ENCODE measurements around the gene ZDHHC24. TPM values are rescaled to one million over a fixed set of nuclear protein-coding genes. Genes with fewer than 3 reads are reported as not detected.

ZDHHC24 gene
- total RNA-seq, 1 experiment from 2014 or later = 10.5 TPM

DNA sequence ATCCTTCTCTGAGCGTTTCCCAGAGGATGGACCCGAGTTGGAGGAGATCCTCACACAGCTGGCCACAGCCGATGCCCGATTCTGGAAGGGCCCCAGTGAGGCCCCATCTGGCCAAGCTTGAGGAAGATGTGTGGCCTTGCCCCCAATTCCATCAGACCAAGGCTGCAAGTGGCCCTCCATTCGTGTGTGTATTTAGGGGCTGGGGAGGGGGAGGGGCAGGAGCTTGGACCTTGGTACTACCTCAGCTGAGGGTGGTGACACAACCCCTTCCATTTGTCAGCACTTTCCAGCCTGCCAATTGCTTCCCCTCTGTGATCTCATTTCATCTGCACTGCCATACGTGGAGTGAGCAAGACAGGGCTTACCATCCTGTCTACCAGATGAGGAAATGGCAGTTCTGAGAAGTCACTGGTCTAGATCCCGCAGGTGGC lies 36.7 kb downstream of the ZDHHC24 start:
- no TSS peak for BruUV-seq (replicated peaks)
- CTCF ChIA-PET = interaction anchor here (1.6 kb wide), 1 partner anchor 16 kb away, joined by 4 read pairs; no protein-coding TSS in a partner anchor
- Histone ChIP-seq H3K36me3 (ENCODE audit: control insufficient read depth in 1 of 2, insufficient read depth in 2 of 2, low read length in 2 of 2) (peaks cover 0 to 2% of the 10 kb centered on the region in 2 experiments; a peak in 1 of 4 replicates), H3K27me3 (ENCODE audit: insufficient read depth, low read length) (no peaks in the 10 kb centered on the region), H3K4me1 (ENCODE audit: control insufficient read depth in 1 of 2, insufficient read depth in 2 of 2, low read length in 2 of 2) (peaks cover 5 to 12% of the 10 kb centered on the region in 2 experiments; a peak in 3 of 4 replicates), H3K9me3 (ENCODE audit: control insufficient read depth in 1 of 2, insufficient read depth in 1 of 2, low read depth in 1 of 2, low read length in 2 of 2) (no peaks in the 10 kb centered on the region), H4K20me1 (ENCODE audit: insufficient read depth) (no peaks in the 10 kb centered on the region), H2AFZ (ENCODE audit: low read depth, low read length, poor library complexity, severe bottlenecking) (no peak overlapping the region), H3K4me2 (ENCODE audit: low read length) (no peak overlapping the region), H3K27ac (ENCODE audit: low read depth, low read length) (no peak overlapping the region), H3K9ac (ENCODE audit: low read length) (no peak overlapping the region), H3K9me2 (ENCODE audit: insufficient read depth) (no peaks in the 10 kb centered on the region), H3K79me2 (ENCODE audit: insufficient read depth, low read length) (peaks cover 16% of the 10 kb centered on the region), H3K4me3 (replicated peaks in 1 of 2; ENCODE audit: low read depth in 1 of 2, low read length in 2 of 2) (no peak overlapping the region)
- intact Hi-C loops (cut with micrococcal nuclease) = no loop called here
- no peak for DNase-seq (ENCODE audit: low read depth, low spot score)
- RAD21 ChIA-PET (ENCODE audit: low non-redundant PET in 1 of 2, low total read pairs in 2 of 2, uncharacterized antibody in 2 of 2, unreplicated experiment in 2 of 2) = interaction anchor here in 1 of 2 experiments (0.6 kb wide), 1 partner anchor 262 kb away, joined by 5 read pairs; no protein-coding TSS in a partner anchor
- ATAC-seq = no peak
- POLR2A ChIA-PET = no interaction called here
- TF ChIP-seq EZH2 (IDR thresholded peaks at IDR 0.05) = no peak
- TF ChIP-seq, protein P1, sequence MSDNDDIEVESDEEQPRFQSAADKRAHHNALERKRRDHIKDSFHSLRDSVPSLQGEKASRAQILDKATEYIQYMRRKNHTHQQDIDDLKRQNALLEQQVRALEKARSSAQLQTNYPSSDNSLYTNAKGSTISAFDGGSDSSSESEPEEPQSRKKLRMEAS (IDR thresholded peaks at IDR 0.05) = no peak
- TF ChIP-seq SIN3A (IDR thresholded peaks at IDR 0.05; ENCODE audit: low read depth) = no peak
- TF ChIP-seq, protein P2, sequence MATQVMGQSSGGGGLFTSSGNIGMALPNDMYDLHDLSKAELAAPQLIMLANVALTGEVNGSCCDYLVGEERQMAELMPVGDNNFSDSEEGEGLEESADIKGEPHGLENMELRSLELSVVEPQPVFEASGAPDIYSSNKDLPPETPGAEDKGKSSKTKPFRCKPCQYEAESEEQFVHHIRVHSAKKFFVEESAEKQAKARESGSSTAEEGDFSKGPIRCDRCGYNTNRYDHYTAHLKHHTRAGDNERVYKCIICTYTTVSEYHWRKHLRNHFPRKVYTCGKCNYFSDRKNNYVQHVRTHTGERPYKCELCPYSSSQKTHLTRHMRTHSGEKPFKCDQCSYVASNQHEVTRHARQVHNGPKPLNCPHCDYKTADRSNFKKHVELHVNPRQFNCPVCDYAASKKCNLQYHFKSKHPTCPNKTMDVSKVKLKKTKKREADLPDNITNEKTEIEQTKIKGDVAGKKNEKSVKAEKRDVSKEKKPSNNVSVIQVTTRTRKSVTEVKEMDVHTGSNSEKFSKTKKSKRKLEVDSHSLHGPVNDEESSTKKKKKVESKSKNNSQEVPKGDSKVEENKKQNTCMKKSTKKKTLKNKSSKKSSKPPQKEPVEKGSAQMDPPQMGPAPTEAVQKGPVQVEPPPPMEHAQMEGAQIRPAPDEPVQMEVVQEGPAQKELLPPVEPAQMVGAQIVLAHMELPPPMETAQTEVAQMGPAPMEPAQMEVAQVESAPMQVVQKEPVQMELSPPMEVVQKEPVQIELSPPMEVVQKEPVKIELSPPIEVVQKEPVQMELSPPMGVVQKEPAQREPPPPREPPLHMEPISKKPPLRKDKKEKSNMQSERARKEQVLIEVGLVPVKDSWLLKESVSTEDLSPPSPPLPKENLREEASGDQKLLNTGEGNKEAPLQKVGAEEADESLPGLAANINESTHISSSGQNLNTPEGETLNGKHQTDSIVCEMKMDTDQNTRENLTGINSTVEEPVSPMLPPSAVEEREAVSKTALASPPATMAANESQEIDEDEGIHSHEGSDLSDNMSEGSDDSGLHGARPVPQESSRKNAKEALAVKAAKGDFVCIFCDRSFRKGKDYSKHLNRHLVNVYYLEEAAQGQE (IDR thresholded peaks at IDR 0.05; ENCODE audit: low read depth) = no peak
- TF ChIP-seq CBX3 (IDR thresholded peaks at IDR 0.05; ENCODE audit: low read depth) = no peak
- TF ChIP-seq EZH2phosphoT487 (IDR thresholded peaks at IDR 0.05; ENCODE audit: borderline replicate concordance) = no peak
- TF ChIP-seq EGR1 (IDR thresholded peaks at IDR 0.05; ENCODE audit: low read depth) = no peak
- no peak for TF ChIP-seq YY1 (IDR thresholded peaks at IDR 0.05; ENCODE audit: extremely low read depth, insufficient replicate concordance, low read depth, low read length)
- no peak for TF ChIP-seq ZFX (IDR thresholded peaks at IDR 0.05)
- TF ChIP-seq SRF (IDR thresholded peaks at IDR 0.05; ENCODE audit: low read depth) = no peak
- TF ChIP-seq, protein P3, sequence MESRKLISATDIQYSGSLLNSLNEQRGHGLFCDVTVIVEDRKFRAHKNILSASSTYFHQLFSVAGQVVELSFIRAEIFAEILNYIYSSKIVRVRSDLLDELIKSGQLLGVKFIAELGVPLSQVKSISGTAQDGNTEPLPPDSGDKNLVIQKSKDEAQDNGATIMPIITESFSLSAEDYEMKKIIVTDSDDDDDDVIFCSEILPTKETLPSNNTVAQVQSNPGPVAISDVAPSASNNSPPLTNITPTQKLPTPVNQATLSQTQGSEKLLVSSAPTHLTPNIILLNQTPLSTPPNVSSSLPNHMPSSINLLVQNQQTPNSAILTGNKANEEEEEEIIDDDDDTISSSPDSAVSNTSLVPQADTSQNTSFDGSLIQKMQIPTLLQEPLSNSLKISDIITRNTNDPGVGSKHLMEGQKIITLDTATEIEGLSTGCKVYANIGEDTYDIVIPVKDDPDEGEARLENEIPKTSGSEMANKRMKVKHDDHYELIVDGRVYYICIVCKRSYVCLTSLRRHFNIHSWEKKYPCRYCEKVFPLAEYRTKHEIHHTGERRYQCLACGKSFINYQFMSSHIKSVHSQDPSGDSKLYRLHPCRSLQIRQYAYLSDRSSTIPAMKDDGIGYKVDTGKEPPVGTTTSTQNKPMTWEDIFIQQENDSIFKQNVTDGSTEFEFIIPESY (IDR thresholded peaks at IDR 0.05; ENCODE audit: extremely low read depth, insufficient replicate concordance, low read length) = no peak
- TF ChIP-seq CEBPB (IDR thresholded peaks at IDR 0.05; ENCODE audit: low read depth) = no peak
- no peak for TF ChIP-seq TCF7L2 (IDR thresholded peaks at IDR 0.05; ENCODE audit: borderline replicate concordance, extremely low read depth, insufficient read depth, insufficient read length)
- no peak for TF ChIP-seq SP1 (IDR thresholded peaks at IDR 0.05; ENCODE audit: low read depth)
- no peak for TF ChIP-seq ZNF274 (IDR thresholded peaks at IDR 0.05; ENCODE audit: low read depth, low read length)
- TF ChIP-seq ELF1 (IDR thresholded peaks at IDR 0.05; ENCODE audit: borderline replicate concordance, low read depth) = no peak
- TF ChIP-seq POLR2AphosphoS5 (IDR thresholded peaks at IDR 0.05; ENCODE audit: low read depth, low read length) = no peak

Measured in HCT116 (cell line).